Glutamatergic neuron (in vitro differentiated cells): ENCODE results near the gene ABCG4. TPM values are rescaled to one million over a fixed set of nuclear protein-coding genes. Genes with fewer than 3 reads are reported as not detected.
"Not testable (repeated sequence)": the region's sequence is repeated elsewhere in the genome, so short reads cannot be mapped to it uniquely, and the experiment has no call there.

Source experiments
- DNase-seq: peaks from one replicate; pipeline ENCODE4 v3.0.0; 2022
- H3K27ac Mint-ChIP-seq: one replicate; pipeline ENCODE4 v1.8.0; 2020; ENCODE audit warnings: mild to moderate bottlenecking, mixed read lengths, inconsistent platforms; ENCODE audit not compliant: unreplicated experiment
- H3K27me3 Mint-ChIP-seq: one replicate; pipeline ENCODE4 v1.8.0; 2020; ENCODE audit warnings: mild to moderate bottlenecking, moderate library complexity, mixed read lengths, inconsistent platforms; ENCODE audit not compliant: unreplicated experiment
- H3K36me3 Mint-ChIP-seq: one replicate; pipeline ENCODE4 v1.8.0; 2020; ENCODE audit warnings: mild to moderate bottlenecking, mixed read lengths, inconsistent platforms; ENCODE audit not compliant: unreplicated experiment
- H3K4me1 Mint-ChIP-seq: one replicate; pipeline ENCODE4 v1.8.0; 2020; ENCODE audit warnings: mild to moderate bottlenecking, low read depth, mixed read lengths, inconsistent platforms; ENCODE audit not compliant: unreplicated experiment
- H3K4me3 Mint-ChIP-seq: one replicate; pipeline ENCODE4 v1.8.0; 2020; ENCODE audit warnings: mild to moderate bottlenecking, mixed read lengths, inconsistent platforms; ENCODE audit not compliant: unreplicated experiment
- H3K9me3 Mint-ChIP-seq: one replicate; pipeline ENCODE4 v1.8.0; 2020; ENCODE audit warnings: mild to moderate bottlenecking, moderate library complexity, mixed read lengths, inconsistent platforms; ENCODE audit not compliant: unreplicated experiment
- total RNA-seq: library from RNA; stranded (reverse); fragmentation: NEBNext Ultra II Directional; extraction: Animal tissue kit (Norgen Biotek cat#: 25700); gene quantifications from one replicate; pipeline ENCODE4 v1.2.1, GENCODE V29; 2021; ENCODE audit not compliant: unreplicated experiment
- TF ChIP-seq, protein P1 (sequence below): fragments of 200-600 bp; sonication (generic); IDR thresholded peaks from one replicate; pipeline ENCODE4 v1.5.0; 2021; ENCODE audit not compliant: partially characterized antibody, unreplicated experiment

The ABCG4 gene
- total RNA-seq, 1 donor from 2014 or later, result 2.4 TPM

DNA sequence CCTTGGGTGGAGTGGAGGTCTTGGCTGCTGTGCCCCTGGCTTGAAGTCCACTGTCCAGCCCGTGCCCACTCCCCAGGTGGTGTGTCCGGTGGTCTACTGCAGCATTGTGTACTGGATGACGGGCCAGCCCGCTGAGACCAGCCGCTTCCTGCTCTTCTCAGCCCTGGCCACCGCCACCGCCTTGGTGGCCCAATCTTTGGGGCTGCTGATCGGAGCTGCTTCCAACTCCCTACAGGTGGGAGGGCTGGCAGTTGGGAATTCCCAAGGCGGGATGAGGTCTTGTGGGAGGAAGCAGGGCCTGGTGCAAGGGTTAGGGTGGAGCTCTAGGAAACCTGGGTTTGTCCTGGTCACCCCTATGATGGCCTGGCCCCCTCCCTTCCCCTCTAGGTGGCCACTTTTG lies 11.3 kb downstream of the ABCG4 start:
- Mint-ChIP-seq H3K4me1 (no peaks in the 10 kb centered on the region), H3K27me3 (peaks cover 3% of the 10 kb centered on the region), H3K9me3 (no peaks in the 10 kb centered on the region), H3K27ac (no peak overlapping the region), H3K36me3 (no peaks in the 10 kb centered on the region), H3K4me3 (no peak overlapping the region)
- no peak for DNase-seq
- TF ChIP-seq, protein P1, sequence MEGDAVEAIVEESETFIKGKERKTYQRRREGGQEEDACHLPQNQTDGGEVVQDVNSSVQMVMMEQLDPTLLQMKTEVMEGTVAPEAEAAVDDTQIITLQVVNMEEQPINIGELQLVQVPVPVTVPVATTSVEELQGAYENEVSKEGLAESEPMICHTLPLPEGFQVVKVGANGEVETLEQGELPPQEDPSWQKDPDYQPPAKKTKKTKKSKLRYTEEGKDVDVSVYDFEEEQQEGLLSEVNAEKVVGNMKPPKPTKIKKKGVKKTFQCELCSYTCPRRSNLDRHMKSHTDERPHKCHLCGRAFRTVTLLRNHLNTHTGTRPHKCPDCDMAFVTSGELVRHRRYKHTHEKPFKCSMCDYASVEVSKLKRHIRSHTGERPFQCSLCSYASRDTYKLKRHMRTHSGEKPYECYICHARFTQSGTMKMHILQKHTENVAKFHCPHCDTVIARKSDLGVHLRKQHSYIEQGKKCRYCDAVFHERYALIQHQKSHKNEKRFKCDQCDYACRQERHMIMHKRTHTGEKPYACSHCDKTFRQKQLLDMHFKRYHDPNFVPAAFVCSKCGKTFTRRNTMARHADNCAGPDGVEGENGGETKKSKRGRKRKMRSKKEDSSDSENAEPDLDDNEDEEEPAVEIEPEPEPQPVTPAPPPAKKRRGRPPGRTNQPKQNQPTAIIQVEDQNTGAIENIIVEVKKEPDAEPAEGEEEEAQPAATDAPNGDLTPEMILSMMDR, result no peak

GRCh38 chr11:119161871-119162270 lies 13.0 kb downstream of the ABCG4 start:
- H3K9me3 Mint-ChIP-seq, result no peaks in the 10 kb centered on the region
- no peaks in the 10 kb centered on the region for H3K36me3 Mint-ChIP-seq
- DNase-seq, result no peak
- no peak overlapping the region for H3K4me3 Mint-ChIP-seq
- TF ChIP-seq, protein P1, result no peak
- H3K27ac Mint-ChIP-seq, result no peak overlapping the region
- H3K27me3 Mint-ChIP-seq, result peaks cover 3% of the 10 kb centered on the region
- H3K4me1 Mint-ChIP-seq, result no peaks in the 10 kb centered on the region

DNA sequence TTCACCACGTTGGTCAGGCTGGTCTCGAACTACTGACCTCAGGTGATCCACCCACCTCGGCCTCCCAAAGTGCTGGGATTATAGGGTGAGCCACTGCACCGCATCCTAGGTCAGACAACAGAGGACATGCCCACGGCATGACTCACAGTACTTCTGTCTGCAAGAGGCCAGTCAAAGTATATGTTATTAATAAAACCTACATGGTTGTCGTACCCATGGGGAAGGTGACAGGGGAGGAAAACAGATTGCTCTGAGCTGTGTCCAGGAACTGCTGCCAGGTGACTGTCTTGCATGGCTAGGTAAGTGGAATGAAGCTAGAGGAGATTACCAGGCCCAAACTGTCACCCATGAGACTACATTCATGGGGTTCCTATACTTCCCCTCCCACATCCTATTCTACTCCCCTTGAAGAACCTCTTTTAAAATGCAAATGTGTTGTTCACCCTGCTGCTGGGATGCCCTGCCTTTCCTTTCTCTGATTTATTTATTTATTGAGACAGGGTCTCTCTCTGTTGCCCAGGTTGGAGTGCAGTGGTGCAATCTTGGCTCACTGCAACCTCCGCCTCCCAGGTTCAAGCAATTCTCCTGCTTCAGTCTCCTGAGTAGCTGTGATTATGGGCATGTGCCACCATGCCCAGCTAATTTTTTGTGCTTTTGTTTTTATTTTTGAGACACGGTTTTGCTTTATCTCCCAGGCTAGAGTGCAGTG lies 17.7 kb downstream of the ABCG4 start:
- TF ChIP-seq, protein P1, result no peak
- DNase-seq, result no peak
- peaks cover 2% of the 10 kb centered on the region for H3K27me3 Mint-ChIP-seq
- no peak overlapping the region for H3K4me3 Mint-ChIP-seq
- H3K4me1 Mint-ChIP-seq, result no peaks in the 10 kb centered on the region
- peaks cover 5% of the 10 kb centered on the region for H3K9me3 Mint-ChIP-seq
- no peaks in the 10 kb centered on the region for H3K36me3 Mint-ChIP-seq
- H3K27ac Mint-ChIP-seq, result no peak overlapping the region

DNA sequence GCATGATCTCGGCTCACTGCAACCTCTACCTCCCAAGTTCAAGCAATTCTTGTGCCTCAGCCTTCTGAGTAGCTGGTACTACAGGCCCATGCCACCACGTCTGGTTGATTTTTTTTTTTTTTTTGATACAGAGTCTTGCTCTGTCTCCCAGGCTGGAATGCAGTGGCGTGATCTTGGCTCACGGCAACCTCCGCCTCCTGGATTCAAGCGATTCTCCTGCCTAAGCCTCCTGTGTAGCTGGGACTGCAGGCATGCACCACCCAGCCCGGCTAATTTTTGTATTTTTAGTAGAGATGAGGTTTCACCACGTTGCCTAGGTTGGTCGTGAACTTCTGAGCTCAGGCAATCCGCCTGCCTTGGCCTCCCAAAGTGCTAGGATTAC lies 18.2 kb downstream of the ABCG4 start:
- not testable (repeated sequence) for H3K4me1 Mint-ChIP-seq, H3K27me3 Mint-ChIP-seq, H3K36me3 Mint-ChIP-seq, H3K9me3 Mint-ChIP-seq, H3K4me3 Mint-ChIP-seq, DNase-seq, H3K27ac Mint-ChIP-seq

DNA sequence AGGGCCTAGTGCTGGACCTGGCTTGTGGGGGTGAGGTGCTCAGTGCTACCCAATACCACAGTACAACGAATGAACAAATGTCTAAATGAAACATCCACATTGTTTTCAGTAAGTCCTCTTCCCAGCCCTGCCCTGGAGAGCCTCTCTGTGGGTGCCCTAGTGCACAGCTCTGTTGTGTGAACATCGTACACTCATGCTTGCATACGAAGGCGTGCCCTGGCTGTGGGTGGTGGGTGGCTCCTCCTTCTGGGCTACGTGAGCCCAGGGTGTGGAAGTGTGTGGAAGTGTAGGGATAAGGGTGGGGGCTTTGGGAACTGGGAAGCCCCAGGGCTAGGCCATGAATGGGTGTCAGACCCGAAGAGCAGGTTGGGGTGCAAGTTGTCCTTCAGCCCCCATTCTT lies 19.1 kb downstream of the ABCG4 start:
- H3K27me3 Mint-ChIP-seq, result no peaks in the 10 kb centered on the region
- DNase-seq, result no peak
- TF ChIP-seq, protein P1, result no peak
- peaks cover 5% of the 10 kb centered on the region for H3K9me3 Mint-ChIP-seq
- no peaks in the 10 kb centered on the region for H3K36me3 Mint-ChIP-seq
- H3K27ac Mint-ChIP-seq, result no peak overlapping the region
- H3K4me3 Mint-ChIP-seq, result no peak overlapping the region
- no peaks in the 10 kb centered on the region for H3K4me1 Mint-ChIP-seq
